ENCODE measurements around the gene FAM20C.

FAM20C gene

DNA sequence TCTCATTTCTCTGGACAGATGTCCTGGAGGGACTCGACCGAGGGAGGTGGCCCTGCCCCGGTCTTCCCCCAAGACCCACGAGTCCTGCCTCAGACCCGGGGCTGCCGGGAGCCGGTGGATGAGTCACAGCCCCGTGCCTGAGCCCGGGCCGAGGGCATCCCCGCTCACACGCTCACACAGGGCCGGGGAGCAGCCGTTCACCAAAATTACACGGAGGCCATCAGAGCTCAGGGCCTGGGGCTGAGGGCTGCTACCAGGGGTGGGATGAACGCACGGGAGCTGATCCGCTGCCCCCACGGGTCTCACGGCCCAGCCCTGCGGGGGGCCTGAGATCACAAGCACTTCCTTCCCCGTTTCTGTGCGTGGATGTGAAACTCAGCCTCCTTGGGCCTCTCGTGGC is 17.5 kb downstream of the FAM20C start:
- TF ChIP-seq ZFX (IDR thresholded peaks at IDR 0.05; ENCODE audit: borderline replicate concordance), result no peak
- TF ChIP-seq, protein P1, sequence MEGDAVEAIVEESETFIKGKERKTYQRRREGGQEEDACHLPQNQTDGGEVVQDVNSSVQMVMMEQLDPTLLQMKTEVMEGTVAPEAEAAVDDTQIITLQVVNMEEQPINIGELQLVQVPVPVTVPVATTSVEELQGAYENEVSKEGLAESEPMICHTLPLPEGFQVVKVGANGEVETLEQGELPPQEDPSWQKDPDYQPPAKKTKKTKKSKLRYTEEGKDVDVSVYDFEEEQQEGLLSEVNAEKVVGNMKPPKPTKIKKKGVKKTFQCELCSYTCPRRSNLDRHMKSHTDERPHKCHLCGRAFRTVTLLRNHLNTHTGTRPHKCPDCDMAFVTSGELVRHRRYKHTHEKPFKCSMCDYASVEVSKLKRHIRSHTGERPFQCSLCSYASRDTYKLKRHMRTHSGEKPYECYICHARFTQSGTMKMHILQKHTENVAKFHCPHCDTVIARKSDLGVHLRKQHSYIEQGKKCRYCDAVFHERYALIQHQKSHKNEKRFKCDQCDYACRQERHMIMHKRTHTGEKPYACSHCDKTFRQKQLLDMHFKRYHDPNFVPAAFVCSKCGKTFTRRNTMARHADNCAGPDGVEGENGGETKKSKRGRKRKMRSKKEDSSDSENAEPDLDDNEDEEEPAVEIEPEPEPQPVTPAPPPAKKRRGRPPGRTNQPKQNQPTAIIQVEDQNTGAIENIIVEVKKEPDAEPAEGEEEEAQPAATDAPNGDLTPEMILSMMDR (IDR thresholded peaks at IDR 0.05), result no peak

DNA sequence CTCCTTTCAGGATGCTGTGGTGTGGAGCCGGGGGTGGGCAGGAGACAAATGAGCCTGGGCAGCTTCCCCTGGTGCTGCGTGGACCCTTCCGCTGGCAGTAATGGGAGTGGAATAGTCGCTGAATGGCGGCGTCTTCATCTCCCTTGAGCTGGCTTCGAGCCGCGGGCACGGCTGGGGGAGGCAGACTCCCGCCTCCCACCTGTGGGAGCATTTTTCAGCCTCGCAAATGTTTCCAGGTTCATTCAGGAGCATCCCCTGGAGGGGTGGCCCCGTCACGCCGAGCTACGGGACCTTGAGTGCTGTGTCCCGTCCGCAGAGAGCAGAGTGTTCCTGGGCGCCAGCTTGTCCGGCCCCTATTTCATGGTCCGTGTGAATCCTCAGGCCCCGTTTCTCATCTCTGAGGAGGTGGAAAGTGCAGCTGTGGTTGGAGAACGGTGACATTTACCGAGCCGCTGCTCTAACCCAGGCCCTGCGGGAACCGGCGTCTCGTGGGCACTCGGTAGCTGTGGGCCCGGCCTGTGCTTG is 18.1 kb downstream of the FAM20C start:
- TF ChIP-seq, protein P1 (IDR thresholded peaks at IDR 0.05), result no peak
- TF ChIP-seq ZFX (IDR thresholded peaks at IDR 0.05; ENCODE audit: borderline replicate concordance), result no peak
- no peak overlapping the region for H3K27ac ChIP-seq

More for the DNA sequence above, 17.5 kb downstream of the FAM20C start:
- H3K27ac ChIP-seq, result no peak overlapping the region

- TF ChIP-seq ZFX (IDR thresholded peaks at IDR 0.05; ENCODE audit: borderline replicate concordance), result no peak
- TF ChIP-seq, protein P1 (IDR thresholded peaks at IDR 0.05), result no peak
- H3K27ac ChIP-seq, result no peak overlapping the region
Measured at GRCh38 chr7:211033-211714, 18.8 kb downstream of the FAM20C start.

DNA sequence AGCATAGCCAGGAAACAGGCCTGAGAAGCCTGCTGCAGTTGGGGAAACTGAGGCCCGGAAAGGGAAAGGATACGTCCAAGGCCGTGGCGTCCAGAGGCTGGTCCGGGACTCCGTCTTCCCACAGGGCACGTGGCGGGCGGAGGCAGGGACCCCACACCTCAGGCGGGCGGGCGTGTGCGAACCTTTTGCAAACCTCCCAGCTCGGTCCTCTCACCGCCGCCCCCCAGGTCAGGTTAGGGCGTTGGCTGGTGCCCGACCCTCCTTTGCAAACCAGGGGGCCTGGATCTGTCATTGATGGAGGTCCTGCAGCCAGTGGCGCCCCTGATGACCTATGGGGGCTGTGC is 19.3 kb downstream of the FAM20C start:
- H3K27ac ChIP-seq, result no peak overlapping the region
- no peak for TF ChIP-seq ZFX (IDR thresholded peaks at IDR 0.05; ENCODE audit: borderline replicate concordance)
- TF ChIP-seq, protein P1 (IDR thresholded peaks at IDR 0.05), result no peak

DNA sequence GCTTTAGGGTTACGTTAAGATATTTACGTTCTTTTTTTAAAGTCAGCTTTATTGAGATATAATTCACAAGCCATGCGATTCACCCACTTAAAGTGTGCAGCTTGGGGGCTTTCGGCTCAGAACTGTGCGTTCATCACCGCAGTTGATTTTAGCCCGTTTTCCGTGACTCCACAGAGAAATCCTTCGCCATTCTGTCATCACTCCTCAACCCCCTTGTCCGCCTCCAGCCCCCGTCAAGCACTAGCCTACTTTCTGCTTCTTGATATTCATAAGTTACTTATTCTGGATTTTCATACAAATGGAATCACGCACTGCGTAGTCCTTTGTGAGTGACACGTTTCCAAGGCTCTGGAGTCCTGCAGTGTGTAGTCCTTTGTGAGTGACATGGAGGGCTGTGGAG is 20.4 kb downstream of the FAM20C start:
- TF ChIP-seq ZFX (IDR thresholded peaks at IDR 0.05; ENCODE audit: borderline replicate concordance), result no peak
- TF ChIP-seq, protein P1 (IDR thresholded peaks at IDR 0.05), result no peak
- no peak overlapping the region for H3K27ac ChIP-seq

DNA sequence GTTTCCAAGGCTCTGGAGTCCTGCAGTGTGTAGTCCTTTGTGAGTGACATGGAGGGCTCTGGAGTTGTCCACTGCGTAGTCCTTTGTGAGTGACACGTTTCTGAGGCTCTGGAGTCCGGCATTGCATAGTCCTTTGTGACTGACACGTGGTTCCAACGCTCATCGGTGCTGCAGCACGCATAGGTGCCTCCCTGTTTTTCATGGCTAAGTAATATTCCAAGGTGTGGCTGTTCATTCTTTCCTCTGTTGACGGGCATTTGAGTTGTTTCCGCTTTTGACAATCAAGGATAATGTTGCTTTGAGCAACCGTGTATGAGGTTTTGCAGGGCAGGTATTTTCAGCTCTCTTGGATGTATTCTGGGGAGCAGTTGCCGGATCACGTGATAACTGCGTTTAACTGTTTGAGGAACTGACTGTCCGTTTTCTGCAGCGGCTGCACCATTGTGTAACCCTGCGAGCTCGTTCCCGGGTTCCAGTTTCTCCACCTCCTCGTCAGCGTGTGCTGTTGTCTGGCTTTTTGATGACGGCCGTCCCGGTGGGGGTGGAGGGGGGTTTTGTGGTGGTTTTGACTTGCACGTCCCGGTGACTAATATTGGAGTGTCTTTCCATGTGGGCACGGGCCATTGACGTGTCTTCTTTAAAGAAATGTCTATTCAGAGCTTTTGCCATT is 21.1 kb downstream of the FAM20C start:
- H3K27ac ChIP-seq, result no peak overlapping the region
- TF ChIP-seq, protein P1 (IDR thresholded peaks at IDR 0.05), result no peak
- TF ChIP-seq ZFX (IDR thresholded peaks at IDR 0.05; ENCODE audit: borderline replicate concordance), result no peak

All from 22Rv1 (cell line).